Keratinocyte (primary cell): ENCODE measurements around the gene HBZ. TPM values are rescaled to one million over a fixed set of nuclear protein-coding genes. Genes with fewer than 3 reads are reported as not detected.

Source experiments
- DNase-seq: peaks from one replicate; pipeline ENCODE4 v3.0.0-alpha.2; 2011; ENCODE audit warnings: low read depth, missing footprints, low spot score
- FAIRE-seq: peaks from 2 replicates; lab custom pipeline; 2011; peaks lifted over from hg19 to GRCh38; lab: Jason Lieb, UNC
- H2AFZ ChIP-seq: 2 replicates; pipeline ENCODE4 v1.6.0; 2012; ENCODE audit warnings: low read length, control low read depth, inconsistent platforms; ENCODE audit not compliant: control insufficient read depth
- H3K27ac ChIP-seq: 2 replicates; pipeline ENCODE4 v1.5.1; 2011; ENCODE audit warnings: low read length; ENCODE audit not compliant: control insufficient read depth, insufficient read depth
- H3K27me3 ChIP-seq: 3 replicates; pipeline ENCODE4 v1.6.0; 2011; ENCODE audit warnings: low read length; ENCODE audit not compliant: control insufficient read depth, insufficient read depth; ENCODE audit errors: extremely low read depth
- H3K36me3 ChIP-seq, 2 experiments: 2 replicates in 1 of 2; 3 replicates in 1 of 2; pipeline ENCODE4 v1.5.1; 2011; ENCODE audit warnings: low read length in 2 of 2, mild to moderate bottlenecking in 1 of 2; ENCODE audit not compliant: control insufficient read depth in 2 of 2, insufficient read depth in 2 of 2; ENCODE audit errors: extremely low read depth in 1 of 2
- H3K4me1 ChIP-seq: 3 replicates; pipeline ENCODE4 v1.5.1; 2011; ENCODE audit warnings: low read length; ENCODE audit not compliant: control insufficient read depth, insufficient read depth; ENCODE audit errors: extremely low read depth
- H3K4me2 ChIP-seq: 3 replicates; pipeline ENCODE4 v1.6.0; 2011; ENCODE audit warnings: low read depth, low read length; ENCODE audit not compliant: control insufficient read depth, insufficient read depth; ENCODE audit errors: extremely low read depth
- H3K4me3 ChIP-seq, 3 experiments: fragments of 200-600 bp in 1 of 3; sonication (generic) in 1 of 3; 2 replicates in 2 of 3; 3 replicates in 1 of 3; pipeline ENCODE4 v1.5.1; 2011 to 2016; ENCODE audit warnings: low read length in 3 of 3, mild to moderate bottlenecking in 3 of 3, control low read depth in 2 of 3, inconsistent platforms in 1 of 3, low read depth in 1 of 3, mixed read lengths in 1 of 3, mixed run types in 1 of 3, moderate library complexity in 1 of 3; ENCODE audit not compliant: control insufficient read depth in 2 of 3, insufficient read depth in 2 of 3; ENCODE audit errors: extremely low read depth in 1 of 3
- H3K79me2 ChIP-seq: 2 replicates; pipeline ENCODE4 v1.6.0; 2012; ENCODE audit warnings: low read length; ENCODE audit not compliant: control insufficient read depth, insufficient read depth
- H3K9ac ChIP-seq: 3 replicates; pipeline ENCODE4 v1.6.0; 2011; ENCODE audit warnings: low read length; ENCODE audit not compliant: control insufficient read depth, insufficient read depth; ENCODE audit errors: extremely low read depth
- H3K9me1 ChIP-seq: 3 replicates; pipeline ENCODE4 v1.6.0; 2011; ENCODE audit warnings: low read length; ENCODE audit not compliant: control insufficient read depth, insufficient read depth; ENCODE audit errors: extremely low read depth
- H3K9me3 ChIP-seq: 2 replicates; pipeline ENCODE4 v1.5.1; 2012; ENCODE audit warnings: low read depth, low read length; ENCODE audit not compliant: control insufficient read depth
- H4K20me1 ChIP-seq: 3 replicates; pipeline ENCODE4 v1.6.0; 2011; ENCODE audit warnings: low read length; ENCODE audit not compliant: control insufficient read depth, insufficient read depth; ENCODE audit errors: extremely low read depth
- CTCF ChIP-seq, 3 experiments: IDR thresholded peaks in 1 of 3; conservative IDR thresholded peaks in 1 of 3; optimal IDR thresholded peaks in 1 of 3; 2 replicates in 2 of 3; 3 replicates in 1 of 3; pipeline versions ENCODE3 to v1.5.1; 2011; ENCODE audit warnings: low read length in 3 of 3, mild to moderate bottlenecking in 3 of 3, moderate library complexity in 2 of 3, control low read depth in 1 of 3, inconsistent platforms in 1 of 3; ENCODE audit not compliant: insufficient read depth in 2 of 3; ENCODE audit errors: extremely low read depth in 1 of 3
- EZH2 ChIP-seq: IDR thresholded peaks from one replicate; pipeline ENCODE4 v1.6.1; 2012; ENCODE audit warnings: inconsistent platforms, mild to moderate bottlenecking, low read length, moderate library complexity
- dilution Hi-C: fragments of 300-500 bp; cut with MboI; formaldehyde crosslinking; loops from one replicate; pipeline ENCODE4 v1.7.0; 2020; ENCODE audit warnings: low sequenced_read_pairs; ENCODE audit not compliant: extremely low pct_ligation_motif_present
- polyA minus RNA-seq, 3 experiments: library from RNA; depleted of rRNA, polyadenylated mRNA; stranded (reverse); fragments of >200 nt; gene quantifications; 1 replicate in 1 of 3; 2 replicates in 1 of 3; 3 replicates in 1 of 3; pipeline ENCODE4 v1.2.3, GENCODE V29; 2011
- polyA plus RNA-seq, 5 experiments: library from polyadenylated mRNA; depleted of rRNA in 3 of 5; stranded (reverse) in 3 of 5; stranded (forward) in 1 of 5; unstranded in 1 of 5; fragments of >200 nt; gene quantifications; 1 replicate in 1 of 5; 2 replicates in 3 of 5; 3 replicates in 1 of 5; pipeline versions ENCODE4 v1.2.1 to v1.2.3, GENCODE V29; 2011 to 2012; ENCODE audit warnings: missing spikeins in 2 of 5, low read depth in 1 of 5, low replicate concordance in 1 of 5

HBZ gene
- polyA plus RNA-seq (not detected in 3 replicates), polyA minus RNA-seq (not detected in 3 replicates)
- polyA plus RNA-seq (2011; ENCODE audit: low read depth), result not detected
- not detected in 2 replicates for polyA plus RNA-seq (2011; cell fraction: cytosol; rRNA removed)
- polyA plus RNA-seq (2011; cell fraction: nucleus; rRNA removed), result not detected in 2 replicates
- polyA plus RNA-seq (2012; ENCODE audit: low replicate concordance), result not detected in 2 replicates
- not detected for polyA minus RNA-seq (2011; cell fraction: cytosol; rRNA and poly(A)+ RNA removed)
- not detected in 2 replicates for polyA minus RNA-seq (2011; cell fraction: nucleus; rRNA and poly(A)+ RNA removed)

DNA sequence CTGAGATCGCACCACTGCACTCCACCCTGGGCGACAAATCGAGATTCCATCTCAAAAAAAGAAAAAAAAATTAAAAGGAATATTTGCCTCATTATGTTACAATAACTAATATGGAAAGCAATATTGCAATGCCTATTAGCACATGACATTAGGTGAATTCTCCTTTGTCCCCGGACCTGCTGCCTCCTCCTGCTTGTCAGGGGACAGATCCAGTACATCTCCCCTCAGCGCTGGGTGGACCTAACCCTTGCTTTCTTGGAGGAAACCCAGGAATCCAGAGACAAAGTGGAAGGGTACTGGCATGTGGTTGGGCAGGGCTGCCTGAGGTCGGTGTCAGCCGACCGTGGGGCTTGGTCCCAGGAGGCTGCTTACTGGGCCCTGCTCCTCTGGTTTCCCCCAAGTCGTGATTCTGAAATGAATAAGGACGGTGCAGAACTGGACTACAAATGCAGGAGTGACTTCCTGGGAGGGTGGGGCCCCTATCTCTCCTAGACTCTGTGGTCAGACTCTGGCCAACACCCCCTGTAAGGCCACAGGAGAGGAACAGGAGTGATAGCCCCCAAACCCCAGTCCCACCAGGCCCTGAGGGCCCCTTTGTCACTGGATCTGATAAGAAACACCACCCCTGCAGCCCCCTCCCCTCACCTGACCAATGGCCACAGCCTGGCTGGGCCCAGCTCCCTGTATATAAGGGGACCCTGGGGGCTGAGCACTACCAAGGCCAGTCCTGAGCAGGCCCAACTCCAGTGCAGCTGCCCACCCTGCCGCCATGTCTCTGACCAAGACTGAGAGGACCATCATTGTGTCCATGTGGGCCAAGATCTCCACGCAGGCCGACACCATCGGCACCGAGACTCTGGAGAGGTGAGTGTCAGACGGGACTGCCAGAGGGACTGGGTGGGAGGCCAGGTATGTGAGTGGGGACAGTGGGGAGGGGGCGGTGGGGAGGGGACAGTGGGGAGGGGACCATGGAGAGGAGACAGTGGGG lies at the start of gene HBZ:
Gene HBZ, plus strand, starts transcription at position 504 of the 988 bp plus-strand sequence. Its CDS starts 266 bp downstream, at position 770.
- Histone ChIP-seq H4K20me1 (no peaks in the 10 kb centered on the region), H3K9me3 (no peaks in the 10 kb centered on the region), H3K79me2 (no peaks in the 10 kb centered on the region), H3K9ac (no peak within 1 kb of the TSS), H3K27ac (no peak within 1 kb of the TSS), H3K27me3 (peaks cover 19% of the 10 kb centered on the region), H2AFZ (no peak within 1 kb of the TSS), H3K4me2 (no peak within 1 kb of the TSS), H3K4me3 (no peak within 1 kb of the TSS), H3K9me1 (no peaks in the 10 kb centered on the region), H3K36me3 (no peaks in the 10 kb centered on the region), H3K4me1 (peaks cover 6% of the 10 kb centered on the region)
- DNase-seq (no peak), FAIRE-seq (no peak)
- dilution Hi-C loops, result no loop called here
- no peak for TF ChIP-seq CTCF (optimal IDR thresholded peaks at IDR 0.05 in 1 of 3, IDR thresholded peaks at IDR 0.05 in 1 of 3, conservative IDR thresholded peaks at IDR 0.05 in 1 of 3; ENCODE audit: extremely low read depth in 1 of 3, insufficient read depth in 2 of 3, low read length in 3 of 3)
- TF ChIP-seq EZH2, result no peak

- FAIRE-seq, result no peak
- Histone ChIP-seq H3K27ac (no peak overlapping the region), H3K9me3 (no peaks in the 10 kb centered on the region), H3K79me2 (no peaks in the 10 kb centered on the region), H3K9ac (no peak overlapping the region), H3K4me2 (no peak overlapping the region), H4K20me1 (peaks cover 4% of the 10 kb centered on the region), H3K4me1 (no peaks in the 10 kb centered on the region), H3K4me3 (no peak overlapping the region), H3K9me1 (no peaks in the 10 kb centered on the region), H3K27me3 (no peaks in the 10 kb centered on the region), H3K36me3 (peaks cover 24 to 37% of the 10 kb centered on the region in 2 experiments), H2AFZ (no peak overlapping the region)
- dilution Hi-C loops, result no loop called here
- no peak for DNase-seq
- TF ChIP-seq CTCF (optimal IDR thresholded peaks at IDR 0.05 in 1 of 3, IDR thresholded peaks at IDR 0.05 in 1 of 3, conservative IDR thresholded peaks at IDR 0.05 in 1 of 3; ENCODE audit: extremely low read depth in 1 of 3, insufficient read depth in 2 of 3, low read length in 3 of 3) (no peak), EZH2 (no peak)
Measured at GRCh38 chr16:104355-104754, 48.1 kb upstream of the HBZ start.
